H9 (cell line): ENCODE data around the gene DLG1. TPM values are rescaled to one million over a fixed set of nuclear protein-coding genes. Genes with fewer than 3 reads are reported as not detected.

Experiments used
- DNase-seq: peaks from one replicate; pipeline ENCODE4 v3.0.0-alpha.2; 2017
- H2AFZ ChIP-seq: one replicate; pipeline ENCODE4 v1.6.1; 2013; ENCODE audit warnings: mild to moderate bottlenecking, low read length, control low read depth, moderate library complexity
- H2AK5ac ChIP-seq: 2 replicates; pipeline ENCODE4 v1.6.1; 2013; ENCODE audit warnings: low read length, control low read depth, mixed read lengths; ENCODE audit not compliant: insufficient read length
- H2BK120ac ChIP-seq: one replicate; pipeline ENCODE4 v1.6.1; 2013; ENCODE audit warnings: low read depth, mild to moderate bottlenecking, low read length, control low read depth, inconsistent platforms; ENCODE audit not compliant: poor library complexity, severe bottlenecking
- H2BK12ac ChIP-seq: 2 replicates; pipeline ENCODE4 v1.6.1; 2013; ENCODE audit warnings: low read length, control low read depth, mixed read lengths, low read depth; ENCODE audit not compliant: insufficient read length
- H2BK15ac ChIP-seq: 2 replicates; pipeline ENCODE4 v1.6.1; 2013; ENCODE audit warnings: low read depth, low read length, control low read depth
- H2BK20ac ChIP-seq: one replicate; pipeline ENCODE4 v1.6.1; 2013; ENCODE audit warnings: low read depth, mild to moderate bottlenecking, low read length, control low read depth, inconsistent platforms; ENCODE audit not compliant: poor library complexity, severe bottlenecking
- H2BK5ac ChIP-seq: 2 replicates; pipeline ENCODE4 v1.6.1; 2013; ENCODE audit warnings: low read length, control low read depth, mixed read lengths; ENCODE audit not compliant: insufficient read length
- H3K14ac ChIP-seq: 2 replicates; pipeline ENCODE4 v1.6.1; 2013; ENCODE audit warnings: low read length, control low read depth; ENCODE audit not compliant: insufficient read depth
- H3K18ac ChIP-seq: 2 replicates; pipeline ENCODE4 v1.6.1; 2013; ENCODE audit warnings: low read depth, mild to moderate bottlenecking, mixed read lengths, low read length, control low read depth; ENCODE audit not compliant: insufficient read length
- H3K23ac ChIP-seq: 2 replicates; pipeline ENCODE4 v1.6.1; 2013; ENCODE audit warnings: low read length, control low read depth, mixed read lengths, low read depth; ENCODE audit not compliant: insufficient read length
- H3K23me2 ChIP-seq: 2 replicates; pipeline ENCODE4 v1.6.1; 2013; ENCODE audit warnings: low read depth, mild to moderate bottlenecking, mixed read lengths, low read length, control low read depth; ENCODE audit not compliant: insufficient read length, poor library complexity, severe bottlenecking
- H3K27ac ChIP-seq: 2 replicates; pipeline ENCODE4 v1.5.1; 2013; ENCODE audit warnings: low read length, control low read depth, mixed read lengths, low read depth; ENCODE audit not compliant: insufficient read length
- H3K27me3 ChIP-seq: 2 replicates; pipeline ENCODE4 v1.6.1; 2013; ENCODE audit warnings: low read length, control low read depth, inconsistent platforms; ENCODE audit not compliant: insufficient read depth
- H3K4ac ChIP-seq: 2 replicates; pipeline ENCODE4 v1.6.1; 2013; ENCODE audit warnings: low read depth, mild to moderate bottlenecking, control low read depth, inconsistent platforms, low read length, moderate library complexity
- H3K4me1 ChIP-seq: 2 replicates; pipeline ENCODE4 v1.6.1; 2013; ENCODE audit warnings: low read length, control low read depth, inconsistent platforms; ENCODE audit not compliant: insufficient read depth
- H3K4me2 ChIP-seq: 2 replicates; pipeline ENCODE4 v1.6.1; 2013; ENCODE audit warnings: low read length, control low read depth, mixed read lengths; ENCODE audit not compliant: insufficient read length, insufficient read depth
- H3K56ac ChIP-seq: 2 replicates; pipeline ENCODE4 v1.6.1; 2013; ENCODE audit warnings: low read depth, mild to moderate bottlenecking, mixed read lengths, low read length, control low read depth; ENCODE audit not compliant: insufficient read length
- H3K79me1 ChIP-seq: 2 replicates; pipeline ENCODE4 v1.6.1; 2013; ENCODE audit warnings: low read depth, mild to moderate bottlenecking, moderate library complexity, low read length, control low read depth, inconsistent platforms; ENCODE audit not compliant: insufficient read depth, poor library complexity, severe bottlenecking
- H3K79me2 ChIP-seq: 2 replicates; pipeline ENCODE4 v1.6.1; 2013; ENCODE audit warnings: low read length, control low read depth, inconsistent platforms; ENCODE audit not compliant: insufficient read depth
- H3K9ac ChIP-seq: 2 replicates; pipeline ENCODE4 v1.6.1; 2013; ENCODE audit warnings: low read length, control low read depth, mixed read lengths; ENCODE audit not compliant: insufficient read length; ENCODE audit errors: extremely low read depth
- H3K9me3 ChIP-seq: one replicate; pipeline ENCODE4 v1.6.1; 2013; ENCODE audit warnings: low read depth, low read length, inconsistent platforms; ENCODE audit not compliant: control insufficient read depth
- H3T11ph ChIP-seq: one replicate; pipeline ENCODE4 v1.6.1; 2013; ENCODE audit warnings: mild to moderate bottlenecking, low read length, control low read depth, inconsistent platforms
- H4K20me1 ChIP-seq: one replicate; pipeline ENCODE4 v1.6.1; 2013; ENCODE audit not compliant: control insufficient read depth, insufficient read length, insufficient read depth
- H4K5ac ChIP-seq: 2 replicates; pipeline ENCODE4 v1.6.1; 2013; ENCODE audit warnings: low read depth, mild to moderate bottlenecking, mixed read lengths, low read length, control low read depth; ENCODE audit not compliant: insufficient read length
- H4K8ac ChIP-seq: replicated peaks from 2 replicates; pipeline ENCODE4 v1.6.1; 2013; ENCODE audit warnings: low read length, control low read depth, mixed read lengths, low read depth; ENCODE audit not compliant: insufficient read length
- H4K91ac ChIP-seq: 2 replicates; pipeline ENCODE4 v1.6.1; 2013; ENCODE audit warnings: low read depth, mild to moderate bottlenecking, moderate library complexity, mixed read lengths, low read length, control low read depth; ENCODE audit not compliant: insufficient read length
- H3K27ac Mint-ChIP-seq, 3 experiments: 2 replicates in 2 of 3; 3 replicates in 1 of 3; pipeline ENCODE4 v1.8.0; 2020 to 2021; ENCODE audit warnings: mixed read lengths in 3 of 3, mild to moderate bottlenecking in 1 of 3, moderate library complexity in 1 of 3
- H3K27me3 Mint-ChIP-seq: 2 replicates; pipeline ENCODE4 v1.8.0; 2021; ENCODE audit warnings: low read depth, mild to moderate bottlenecking, moderate library complexity, mixed read lengths
- H3K36me3 Mint-ChIP-seq, 3 experiments: 2 replicates in 2 of 3; 3 replicates in 1 of 3; pipeline ENCODE4 v1.8.0; 2020 to 2021; ENCODE audit warnings: low read depth in 3 of 3, mixed read lengths in 3 of 3; ENCODE audit not compliant: insufficient read depth in 1 of 3
- H3K4me1 Mint-ChIP-seq, 2 experiments: 2 replicates each; pipeline ENCODE4 v1.8.0; 2020; ENCODE audit warnings: mixed read lengths in 2 of 2
- H3K4me3 Mint-ChIP-seq, 2 experiments: 2 replicates in 1 of 2; 3 replicates in 1 of 2; pipeline ENCODE4 v1.8.0; 2020 to 2021; ENCODE audit warnings: mild to moderate bottlenecking in 2 of 2, mixed read lengths in 2 of 2, moderate library complexity in 1 of 2
- H3K9me3 Mint-ChIP-seq, 2 experiments: 2 replicates in 1 of 2; 3 replicates in 1 of 2; pipeline ENCODE4 v1.8.0; 2020; ENCODE audit warnings: mild to moderate bottlenecking in 2 of 2, mixed read lengths in 2 of 2, moderate library complexity in 1 of 2
- total RNA-seq: library from RNA; stranded (reverse); gene quantifications from 2 replicates; pipeline ENCODE4 v1.2.1, GENCODE V29; 2021
- TF ChIP-seq, protein P1 (sequence below): fragments of 200-600 bp; sonication (generic); conservative IDR thresholded peaks from 3 replicates; pipeline ENCODE4 v1.8.0; 2021; ENCODE audit warnings: antibody characterized with exemption, mild to moderate bottlenecking

Gene DLG1
- total RNA-seq, 1 experiment from 2014 or later, result 84.1 TPM

DNA sequence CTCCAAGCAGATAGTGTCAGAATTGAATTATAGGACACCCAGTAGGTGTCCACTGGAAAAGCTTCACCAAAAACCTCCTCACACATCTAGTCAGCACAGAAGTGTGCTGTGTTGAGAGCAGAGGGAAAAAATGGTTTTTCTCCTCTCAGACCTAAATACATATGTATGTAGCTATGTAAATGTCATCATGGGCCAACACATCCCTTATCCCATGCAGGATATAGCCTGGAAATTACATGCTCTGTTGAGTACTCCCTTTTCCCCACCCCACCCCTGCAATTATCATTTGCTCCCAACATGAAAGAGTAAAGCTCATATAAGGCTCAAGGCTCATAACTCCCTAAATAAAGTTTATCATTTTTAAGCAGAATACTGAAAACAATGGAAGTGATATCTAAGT, 35.7 kb downstream of the DLG1 start:
- H2BK15ac ChIP-seq, result no peak overlapping the region
- H3K14ac ChIP-seq, result no peak overlapping the region
- Mint-ChIP-seq H3K27me3 (no peaks in the 10 kb centered on the region), H3K36me3 (peaks cover 0 to 5% (median 4%) of the 10 kb centered on the region in 3 experiments; a peak in 4 of 7 replicates), H3K9me3 (no peaks in the 10 kb centered on the region), H3K27ac (no peak overlapping the region; a peak in 1 of 7 replicates), H3K4me1 (peaks cover 15 to 22% of the 10 kb centered on the region in 2 experiments), H3K4me3 (no peak overlapping the region)
- no peak overlapping the region for H4K5ac ChIP-seq
- H2BK12ac ChIP-seq, result no peak overlapping the region
- no peak overlapping the region for H3K27ac ChIP-seq
- no peak overlapping the region for H3K56ac ChIP-seq
- no peak overlapping the region for H2BK20ac ChIP-seq
- H2BK5ac ChIP-seq, result no peak overlapping the region
- H3K23me2 ChIP-seq, result no peaks in the 10 kb centered on the region
- no peak overlapping the region for H2AK5ac ChIP-seq
- no peak overlapping the region for H2BK120ac ChIP-seq
- H3K18ac ChIP-seq, result no peak overlapping the region
- H4K8ac ChIP-seq, result no peak overlapping the region
- no peaks in the 10 kb centered on the region; the same call in 1 of the 2 replicates for H3K4me1 ChIP-seq
- TF ChIP-seq, protein P1, sequence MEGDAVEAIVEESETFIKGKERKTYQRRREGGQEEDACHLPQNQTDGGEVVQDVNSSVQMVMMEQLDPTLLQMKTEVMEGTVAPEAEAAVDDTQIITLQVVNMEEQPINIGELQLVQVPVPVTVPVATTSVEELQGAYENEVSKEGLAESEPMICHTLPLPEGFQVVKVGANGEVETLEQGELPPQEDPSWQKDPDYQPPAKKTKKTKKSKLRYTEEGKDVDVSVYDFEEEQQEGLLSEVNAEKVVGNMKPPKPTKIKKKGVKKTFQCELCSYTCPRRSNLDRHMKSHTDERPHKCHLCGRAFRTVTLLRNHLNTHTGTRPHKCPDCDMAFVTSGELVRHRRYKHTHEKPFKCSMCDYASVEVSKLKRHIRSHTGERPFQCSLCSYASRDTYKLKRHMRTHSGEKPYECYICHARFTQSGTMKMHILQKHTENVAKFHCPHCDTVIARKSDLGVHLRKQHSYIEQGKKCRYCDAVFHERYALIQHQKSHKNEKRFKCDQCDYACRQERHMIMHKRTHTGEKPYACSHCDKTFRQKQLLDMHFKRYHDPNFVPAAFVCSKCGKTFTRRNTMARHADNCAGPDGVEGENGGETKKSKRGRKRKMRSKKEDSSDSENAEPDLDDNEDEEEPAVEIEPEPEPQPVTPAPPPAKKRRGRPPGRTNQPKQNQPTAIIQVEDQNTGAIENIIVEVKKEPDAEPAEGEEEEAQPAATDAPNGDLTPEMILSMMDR, result no peak
- no peak overlapping the region for H3K4ac ChIP-seq
- no peak overlapping the region for H3K23ac ChIP-seq
- H3K79me2 ChIP-seq, result peaks cover 2% of the 10 kb centered on the region; the same call in 1 of the 2 replicates
- no peak overlapping the region for H3T11ph ChIP-seq
- H4K91ac ChIP-seq, result no peak overlapping the region
- H3K27me3 ChIP-seq, result no peaks in the 10 kb centered on the region
- peaks cover 11% of the 10 kb centered on the region for H3K79me1 ChIP-seq
- DNase-seq, result no peak
- H3K9ac ChIP-seq, result no peak overlapping the region
- no peaks in the 10 kb centered on the region for H4K20me1 ChIP-seq
- H3K4me2 ChIP-seq, result no peak overlapping the region
- H3K9me3 ChIP-seq, result no peaks in the 10 kb centered on the region
- no peak overlapping the region for H2AFZ ChIP-seq
